GM23338 (cell line): ENCODE measurements around the gene LRRC17.

Experiments used
- CTCF ChIP-seq, 2 experiments: fragments of 200-600 bp in 1 of 2; sonication (generic) in 1 of 2; conservative IDR thresholded peaks; 2 replicates each; pipeline versions ENCODE4 v1.5.1 to v1.6.1; 2016 to 2017; ENCODE audit warnings: antibody characterized with exemption in 2 of 2, low read depth in 2 of 2, mild to moderate bottlenecking in 2 of 2, moderate library complexity in 1 of 2
- EZH2phosphoT487 ChIP-seq: fragments of 200-600 bp; sonication (generic); IDR thresholded peaks from one replicate; pipeline ENCODE4 v1.8.1; 2018; ENCODE audit warnings: antibody characterized with exemption; ENCODE audit not compliant: unreplicated experiment
- REST ChIP-seq: IDR thresholded peaks from one replicate; pipeline ENCODE4 v1.6.1; 2018; ENCODE audit warnings: antibody characterized with exemption; ENCODE audit not compliant: unreplicated experiment

GRCh38 chr7:102982235-102982634 lies 69.4 kb downstream of the LRRC17 start:
- TF ChIP-seq CTCF (conservative IDR thresholded peaks at IDR 0.05; ENCODE audit: low read depth in 2 of 2) (no peak), EZH2phosphoT487 (no peak), REST (no peak)
